Upper lobe of left lung (tissue), 4 donors: ENCODE measurements around the gene RFXANK.

Source experiments
- CTCF ChIP-seq, 6 experiments: fragments of 450-650 bp in 4 of 6; fragments of 200-600 bp in 2 of 6; sonication (generic) in 2 of 6; IDR thresholded peaks; one replicate each; pipeline ENCODE4 v1.5.1; 2016 to 2019; ENCODE audit warnings: antibody characterized with exemption in 6 of 6
- EP300 ChIP-seq, 4 donors: sonication (generic); formaldehyde crosslinking; IDR thresholded peaks; one replicate each; pipeline ENCODE4 v1.5.1; 2017; ENCODE audit warnings: antibody characterized with exemption in 4 of 4, control low read depth in 2 of 4
- POLR2A ChIP-seq, 4 donors: fragments of 450-650 bp; IDR thresholded peaks; one replicate each; pipeline ENCODE4 v1.5.1; 2016 to 2017; ENCODE audit warnings: antibody characterized with exemption in 4 of 4, mild to moderate bottlenecking in 2 of 4
- POLR2AphosphoS5 ChIP-seq, 2 donors: sonication (generic); formaldehyde crosslinking; IDR thresholded peaks; one replicate each; pipeline ENCODE4 v1.5.1; 2017; ENCODE audit warnings: antibody characterized with exemption in 2 of 2

- TF ChIP-seq CTCF (IDR thresholded peaks at IDR 0.05) (no peak), POLR2AphosphoS5 (IDR thresholded peaks at IDR 0.05) (no peak), POLR2A (IDR thresholded peaks at IDR 0.05) (no peak), EP300 (IDR thresholded peaks at IDR 0.05) (no peak)
These were observed 38.9 kb downstream of the RFXANK start for GRCh38 chr19:19230999-19231398.
